ENCODE measurements around the gene DDX54.

DNA sequence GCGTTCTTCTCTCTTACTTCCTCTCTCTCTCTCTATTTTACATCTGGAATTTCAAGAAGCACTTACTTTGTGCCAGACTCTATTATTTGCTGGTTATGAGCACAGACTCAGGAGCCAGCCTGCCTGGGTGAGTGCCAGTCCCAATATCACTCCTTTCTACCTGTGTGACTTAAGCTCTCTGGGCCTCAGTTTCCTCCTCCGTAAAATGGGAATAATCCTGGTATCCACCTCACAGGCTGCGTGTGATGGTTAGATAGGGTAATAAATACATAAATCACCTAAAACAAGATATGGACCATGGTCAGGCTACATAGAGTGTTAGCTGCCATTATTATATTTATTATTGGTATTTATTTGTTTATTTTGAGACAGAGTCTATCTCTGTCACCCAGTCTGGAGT is 74.0 kb downstream of the DDX54 start:
- TF ChIP-seq L3MBTL2 (conservative IDR thresholded peaks at IDR 0.05) (no peak), CTBP1 (IDR thresholded peaks at IDR 0.05; ENCODE audit: borderline replicate concordance) (no peak), FOXA1 (IDR thresholded peaks at IDR 0.05) (no peak), TARDBP (IDR thresholded peaks at IDR 0.05) (no peak), ELF4 (IDR thresholded peaks at IDR 0.05) (no peak), BHLHE40 (IDR thresholded peaks at IDR 0.05; ENCODE audit: borderline replicate concordance) (no peak), HDGF (IDR thresholded peaks at IDR 0.05; ENCODE audit: borderline replicate concordance) (no peak), FOXM1 (IDR thresholded peaks at IDR 0.05; ENCODE audit: borderline replicate concordance) (no peak), ZNF384 (IDR thresholded peaks at IDR 0.05) (no peak)
- TF ChIP-seq, protein P1, sequence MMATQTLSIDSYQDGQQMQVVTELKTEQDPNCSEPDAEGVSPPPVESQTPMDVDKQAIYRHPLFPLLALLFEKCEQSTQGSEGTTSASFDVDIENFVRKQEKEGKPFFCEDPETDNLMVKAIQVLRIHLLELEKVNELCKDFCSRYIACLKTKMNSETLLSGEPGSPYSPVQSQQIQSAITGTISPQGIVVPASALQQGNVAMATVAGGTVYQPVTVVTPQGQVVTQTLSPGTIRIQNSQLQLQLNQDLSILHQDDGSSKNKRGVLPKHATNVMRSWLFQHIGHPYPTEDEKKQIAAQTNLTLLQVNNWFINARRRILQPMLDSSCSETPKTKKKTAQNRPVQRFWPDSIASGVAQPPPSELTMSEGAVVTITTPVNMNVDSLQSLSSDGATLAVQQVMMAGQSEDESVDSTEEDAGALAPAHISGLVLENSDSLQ (IDR thresholded peaks at IDR 0.05), result no peak
